HG03439 (cell line): ENCODE measurements around the gene COMMD8.
"Not testable (repeated sequence)": the region's sequence is repeated elsewhere in the genome, so short reads cannot be mapped to it uniquely, and the experiment has no call there.

Experiments used
- ATAC-seq: cut with Tn5 transposase; IDR thresholded peaks from one replicate; pipeline ENCODE4 v1.9.1; 2021; ENCODE audit warnings: mild to moderate bottlenecking, moderate library complexity; ENCODE audit not compliant: unreplicated experiment

Gene COMMD8

DNA sequence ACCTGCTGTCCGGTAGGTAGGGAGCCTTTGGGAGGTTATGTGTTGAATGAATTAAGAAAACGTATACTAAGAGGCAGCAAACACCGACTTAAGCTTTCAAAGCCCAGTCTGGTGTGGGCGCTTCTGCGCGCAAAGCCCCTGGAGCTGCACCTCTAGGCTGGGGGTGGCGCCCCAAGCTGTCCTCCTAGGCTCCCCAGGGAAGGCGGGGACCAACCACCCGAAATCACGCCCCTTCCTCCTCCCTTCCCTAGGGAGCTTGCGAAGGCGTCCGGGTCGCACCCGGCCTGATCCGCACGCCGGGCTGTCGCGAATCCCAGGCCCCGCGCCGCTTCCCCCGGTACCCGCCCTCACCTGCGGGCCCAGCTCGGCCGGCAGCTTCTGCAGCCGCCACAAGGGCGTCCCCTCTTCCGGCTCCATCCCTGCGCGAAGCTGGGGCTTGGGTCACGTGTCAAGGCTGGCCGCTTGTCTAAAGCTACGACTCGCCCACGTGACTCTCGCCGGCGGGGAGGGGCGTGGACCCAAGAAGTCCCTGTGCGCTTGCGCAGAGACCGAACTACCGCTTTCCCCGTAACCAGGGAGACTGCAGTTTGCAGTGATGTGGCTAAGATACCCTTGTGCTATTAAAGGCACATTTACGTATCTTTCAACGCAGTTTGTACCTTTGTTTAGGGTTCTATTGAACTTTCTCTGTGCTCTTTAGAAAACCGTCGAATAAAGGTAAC is at the start of gene COMMD8:
Gene COMMD8, minus strand, starts transcription at position 468 of the 722 bp plus-strand sequence. Its CDS starts 51 bp downstream, at position 417.
- ATAC-seq, result peak; percentile 94

DNA sequence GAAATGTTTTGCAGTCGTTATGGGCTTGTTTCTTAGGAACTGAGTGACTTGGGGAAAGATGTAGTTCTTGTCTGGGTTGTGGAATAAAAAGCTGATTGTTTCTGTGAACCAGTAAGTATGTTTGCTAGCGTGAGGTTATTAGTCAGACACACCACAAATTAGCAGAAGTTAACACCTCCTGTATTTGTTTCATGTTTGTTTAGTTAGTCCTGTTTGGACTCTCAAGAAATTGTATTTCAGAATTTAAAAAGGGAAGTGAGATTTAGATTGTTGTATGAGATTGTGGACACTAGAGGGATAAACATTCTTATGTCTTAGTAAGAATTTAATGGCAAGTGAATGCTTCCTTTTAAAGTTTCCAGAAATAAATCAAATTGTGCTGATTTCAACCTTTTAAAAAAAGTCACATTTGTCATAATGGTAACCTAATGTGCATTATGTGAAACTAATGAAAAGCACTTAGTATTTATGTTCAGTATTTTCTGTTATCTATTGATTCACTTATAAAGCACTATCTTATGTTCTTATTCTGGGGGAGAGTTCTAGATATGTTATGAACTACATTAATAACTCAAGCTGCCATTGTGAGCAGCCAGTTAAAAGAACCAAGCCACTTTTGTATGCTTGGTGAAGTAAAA is 47.1 kb upstream of the COMMD8 start:
- ATAC-seq, result peak; percentile 97

DNA sequence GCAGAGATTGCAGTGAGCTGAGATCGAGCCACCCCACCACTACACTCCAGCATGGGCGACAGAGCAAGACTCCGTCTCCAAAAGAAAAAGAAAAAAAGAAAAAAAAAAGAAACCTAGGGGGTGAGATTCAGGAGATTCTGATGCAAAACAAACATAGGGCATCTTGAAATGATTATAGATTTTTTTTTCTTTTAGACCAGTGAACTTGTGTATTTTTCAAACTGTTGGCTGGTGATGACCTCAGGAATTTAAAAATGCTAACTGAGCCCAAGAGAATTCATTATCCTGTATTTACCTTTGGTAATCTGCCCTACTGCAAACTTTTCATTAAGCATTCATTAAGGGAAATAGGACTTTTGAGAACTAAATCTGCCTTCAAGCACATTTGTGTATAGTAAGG is 42.2 kb upstream of the COMMD8 start:
- ATAC-seq, result no peak

DNA sequence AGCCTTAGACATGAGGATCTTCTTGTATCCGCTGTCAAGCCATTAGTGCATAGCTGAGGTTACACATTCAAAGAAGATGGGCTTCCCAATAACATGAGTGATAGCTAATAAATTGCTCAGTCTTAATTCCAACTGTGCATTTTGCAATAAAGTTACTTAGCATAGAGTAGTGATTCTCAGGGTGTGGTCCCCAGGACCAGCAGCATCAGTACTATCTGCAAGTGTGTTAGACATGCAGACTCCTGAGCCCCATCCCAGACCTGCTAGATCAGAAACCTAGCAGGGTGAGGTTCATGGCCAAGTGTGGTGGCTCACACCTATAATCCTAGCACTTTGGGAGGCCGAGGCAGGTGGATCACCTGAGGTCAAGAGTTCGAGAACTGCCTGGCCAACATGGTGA is 41.6 kb upstream of the COMMD8 start:
- ATAC-seq, result no peak

DNA sequence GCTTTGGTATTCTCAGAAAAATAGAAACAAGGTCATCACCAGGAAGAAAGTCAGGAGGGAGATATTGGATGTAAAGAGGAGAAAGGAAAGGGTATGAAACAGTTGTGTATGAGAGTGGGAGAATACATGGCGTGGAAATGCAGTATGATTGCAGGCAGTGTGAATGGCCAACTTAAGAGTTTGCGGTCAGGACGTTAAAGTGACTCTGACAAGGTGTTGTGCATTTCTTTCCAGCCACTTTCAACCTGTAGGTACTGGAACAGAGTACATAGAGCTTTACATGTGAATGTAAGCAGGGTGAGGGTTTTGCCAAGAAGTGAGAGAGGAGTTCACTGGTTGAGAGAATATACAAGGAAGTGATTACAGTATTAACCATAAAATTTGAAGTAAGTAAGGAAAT is 37.3 kb upstream of the COMMD8 start:
- ATAC-seq, result no peak

DNA sequence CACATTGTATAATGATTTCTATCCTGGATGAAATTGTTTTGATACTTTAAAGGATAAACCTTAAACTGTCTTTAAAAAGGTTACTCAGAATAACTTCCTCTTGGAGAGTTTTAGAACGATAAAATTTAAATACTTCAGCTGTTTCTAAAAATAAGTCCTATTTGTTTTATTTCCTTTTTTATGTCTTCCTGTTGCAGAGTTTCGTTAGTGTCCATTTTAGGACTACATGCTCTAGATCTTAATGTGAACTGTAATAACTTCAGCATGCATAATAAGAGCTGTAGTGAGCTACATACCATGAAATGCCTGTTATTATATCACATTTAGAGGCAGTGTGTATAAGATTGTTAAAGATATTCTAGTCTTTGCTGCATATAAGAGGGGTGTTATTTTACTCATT is 36.2 kb upstream of the COMMD8 start:
- no peak for ATAC-seq

DNA sequence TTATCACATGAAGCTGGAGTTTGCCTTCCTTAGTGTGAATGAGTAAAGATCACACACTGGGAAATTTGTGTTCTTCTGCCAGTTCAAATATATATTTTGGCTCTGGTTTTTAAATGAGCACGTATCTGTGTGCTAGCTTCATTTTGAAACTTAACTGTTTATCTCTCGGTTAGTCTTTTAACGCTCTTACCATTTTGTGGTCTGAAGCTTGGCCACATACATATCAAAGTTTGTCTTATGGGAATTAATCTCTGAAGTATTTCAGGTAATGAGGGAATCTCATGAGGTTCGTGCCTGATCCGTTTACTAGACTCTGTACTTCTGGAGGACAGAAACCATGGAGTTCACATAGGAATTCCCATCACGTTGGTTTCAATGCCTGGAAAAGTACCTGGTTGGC is 35.4 kb upstream of the COMMD8 start:
- no peak for ATAC-seq

DNA sequence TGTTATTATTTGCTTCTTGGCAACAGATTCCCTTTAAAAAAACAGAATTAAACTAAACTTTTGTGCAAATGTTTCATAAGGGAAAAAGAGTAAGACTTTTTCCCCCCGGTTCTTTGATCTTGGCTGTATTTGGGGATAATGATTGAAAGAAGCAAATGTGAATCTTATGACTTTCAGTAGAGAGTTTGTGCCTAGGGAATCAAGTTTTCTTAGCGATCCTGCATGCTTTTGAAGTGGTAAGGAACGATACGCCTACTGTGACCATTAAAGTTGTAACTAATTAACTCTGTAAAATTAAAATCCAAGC is 30.6 kb upstream of the COMMD8 start:
- no peak for ATAC-seq

DNA sequence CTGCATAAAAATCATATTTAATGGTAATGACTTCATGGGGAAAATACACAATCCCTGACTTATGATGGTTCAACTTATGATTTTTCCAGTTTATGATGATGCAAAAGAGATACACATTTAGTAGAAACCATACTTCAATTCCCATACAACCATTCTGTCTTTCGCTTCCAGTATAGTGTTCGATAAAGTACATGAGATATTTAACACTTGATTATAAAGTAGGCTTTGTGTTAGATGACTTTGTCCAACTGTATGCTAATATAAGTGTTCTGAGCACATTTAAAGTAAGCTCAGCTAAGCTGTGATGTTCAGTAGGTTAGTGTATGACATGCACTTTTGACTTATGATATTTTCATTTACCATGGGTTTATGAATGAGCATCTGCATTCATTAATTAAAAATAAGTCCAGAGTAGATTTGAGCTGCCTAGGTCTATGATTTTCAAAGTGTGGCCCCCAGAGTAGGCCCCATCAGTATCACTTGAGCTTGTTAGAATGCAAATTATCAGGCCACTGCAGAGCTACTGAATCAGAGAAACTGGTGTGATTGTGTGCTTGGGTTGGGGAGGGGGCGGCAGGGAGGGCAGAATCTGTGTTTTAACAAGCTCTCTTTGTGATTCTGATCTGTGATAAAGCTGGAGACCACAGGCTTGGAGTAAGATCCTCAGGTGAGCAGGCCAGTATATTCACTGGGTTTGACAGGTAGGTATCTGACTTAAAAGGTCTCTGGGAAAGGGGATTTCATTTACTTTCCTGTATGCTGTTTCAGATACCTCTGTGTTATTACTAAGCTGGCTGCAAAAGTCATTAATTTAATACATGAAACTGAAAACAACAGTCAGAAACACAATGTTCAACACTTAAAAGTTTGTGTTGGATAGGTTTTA is 30.0 kb upstream of the COMMD8 start:
- peak; percentile 40 for ATAC-seq

DNA sequence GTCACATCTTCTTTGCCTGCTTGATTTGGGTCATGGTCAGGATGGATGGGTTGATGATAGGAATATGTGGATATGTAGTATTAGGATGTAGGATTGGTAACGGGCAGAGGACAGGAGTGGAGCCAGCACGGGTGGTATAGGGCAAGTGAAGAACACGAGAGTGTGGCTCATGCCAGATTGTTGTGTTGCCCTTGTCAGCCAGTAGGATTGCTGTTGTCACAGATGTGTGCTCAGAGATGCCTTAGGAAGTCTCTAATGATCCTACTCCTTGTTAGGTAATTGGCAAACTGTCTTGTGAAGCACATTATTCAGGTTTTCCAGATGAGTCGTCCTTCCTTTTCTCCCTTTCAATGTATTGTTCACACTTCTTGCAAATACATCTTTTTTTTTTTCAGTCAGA is 27.0 kb upstream of the COMMD8 start:
- peak; percentile 75 for ATAC-seq

DNA sequence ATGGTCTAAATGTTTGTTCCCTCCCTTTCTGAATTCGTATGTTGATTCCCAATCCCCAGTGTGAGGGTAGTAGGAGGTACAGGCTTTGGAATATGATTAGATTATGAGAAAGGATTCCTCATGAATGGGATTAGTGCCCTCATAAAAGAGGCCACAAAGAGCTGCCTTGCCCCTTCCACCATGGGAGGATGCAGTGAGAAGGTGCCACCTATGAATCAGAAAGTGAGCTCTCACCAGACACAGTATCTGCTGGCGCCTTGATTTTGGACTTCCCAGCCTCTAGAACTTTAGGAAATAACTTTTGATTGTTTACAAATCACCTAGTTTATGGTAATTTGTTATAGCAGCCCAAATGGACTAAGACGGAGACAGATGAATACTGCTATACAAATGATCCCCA is 25.2 kb upstream of the COMMD8 start:
- ATAC-seq, result no peak

DNA sequence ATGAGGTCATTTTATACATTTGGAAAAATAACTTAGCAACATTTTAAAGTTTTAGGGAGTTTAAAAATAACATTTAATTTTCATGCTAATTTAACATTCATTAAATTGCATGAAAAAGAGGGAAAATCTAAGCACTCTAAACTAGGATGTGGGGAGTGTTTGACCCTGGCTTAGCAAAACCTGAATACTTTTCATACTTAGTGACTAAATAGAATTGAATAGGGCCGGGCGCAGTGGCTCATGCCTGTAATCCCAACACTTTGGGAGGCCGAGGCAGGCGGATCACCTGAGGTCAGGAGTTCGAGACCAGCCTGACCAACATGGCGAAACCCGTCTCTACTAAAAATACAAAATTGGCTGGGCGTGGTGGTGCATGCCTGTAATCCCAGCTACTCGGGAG is 23.2 kb upstream of the COMMD8 start:
- ATAC-seq, result not testable (repeated sequence)

DNA sequence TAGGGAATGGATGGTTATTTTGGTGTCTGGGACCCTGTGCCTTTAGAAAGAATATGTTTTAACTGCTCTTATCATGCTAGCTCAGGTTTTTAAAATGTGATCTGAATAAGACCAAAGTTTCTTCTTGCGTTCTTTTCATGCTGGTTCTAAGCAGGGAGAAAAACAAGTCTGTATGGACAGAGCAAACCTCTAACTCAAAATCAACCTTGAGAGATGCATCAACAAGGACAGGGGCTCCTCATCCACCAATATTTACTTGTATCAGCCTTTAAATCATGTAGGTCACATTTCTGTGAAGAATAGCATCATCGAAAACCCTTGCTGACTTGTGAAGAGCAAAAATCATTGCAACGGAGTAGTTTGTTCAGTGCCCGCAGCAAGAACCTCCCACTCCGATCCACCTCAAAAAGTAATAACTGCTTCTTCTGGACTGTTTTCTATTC is 22.8 kb upstream of the COMMD8 start:
- ATAC-seq, result no peak

DNA sequence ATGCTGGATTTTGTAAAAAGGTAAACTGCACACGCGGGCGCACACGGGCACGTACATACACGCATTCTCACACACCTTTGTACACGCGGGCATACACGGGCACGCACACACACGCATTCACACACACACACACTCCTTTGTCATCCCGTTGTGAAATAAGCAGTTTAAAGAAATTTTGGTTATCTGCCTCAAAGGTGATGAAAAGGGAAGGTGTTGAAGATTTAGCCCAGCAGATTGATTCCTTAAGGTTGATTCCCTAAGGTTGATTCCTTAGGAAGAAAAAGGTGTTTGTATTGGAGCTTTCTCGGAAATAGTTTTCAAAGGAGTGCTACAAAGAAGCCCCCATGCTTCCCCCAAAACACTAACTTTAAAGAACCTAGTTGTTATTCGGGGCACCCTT is 22.3 kb upstream of the COMMD8 start:
- ATAC-seq, result no peak

DNA sequence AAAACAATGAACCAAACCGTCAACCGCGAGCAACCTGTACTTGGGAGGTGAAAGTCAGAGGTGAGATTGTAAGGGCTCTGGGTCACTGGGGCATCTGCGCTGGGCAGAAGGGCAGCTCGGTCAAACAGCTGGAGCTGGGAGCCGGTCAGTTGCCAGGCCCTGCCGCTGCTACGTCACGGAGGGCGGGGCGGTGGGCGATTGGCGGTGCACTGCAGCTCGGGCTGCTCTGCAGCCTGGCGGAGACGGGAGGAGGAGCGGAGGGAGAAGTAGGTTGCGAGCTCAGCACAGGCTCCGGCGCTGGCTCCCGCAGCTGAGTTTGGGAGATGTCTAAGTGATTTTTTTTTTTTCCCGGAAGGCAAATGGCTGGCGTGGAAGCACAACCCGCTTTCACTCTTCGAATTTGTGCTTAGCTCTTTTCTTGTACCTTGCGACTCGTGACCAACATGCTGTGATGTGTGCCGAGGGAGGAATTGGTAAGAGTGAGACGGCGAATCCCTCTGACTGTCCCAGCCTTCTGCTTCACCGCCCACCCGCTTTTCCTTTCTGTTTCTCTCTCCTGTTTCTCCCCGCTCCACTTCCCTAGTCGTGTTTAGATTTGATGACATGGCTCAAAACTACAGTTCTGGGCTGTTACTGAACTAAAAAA is 21.7 kb upstream of the COMMD8 start, which contains the start of gene ATP10D:
Gene ATP10D, plus strand, starts transcription at position 229 of the 646 bp plus-strand sequence. CDS start 27,266 bp downstream, outside the sequence.
- peak; percentile 95 for ATAC-seq

DNA sequence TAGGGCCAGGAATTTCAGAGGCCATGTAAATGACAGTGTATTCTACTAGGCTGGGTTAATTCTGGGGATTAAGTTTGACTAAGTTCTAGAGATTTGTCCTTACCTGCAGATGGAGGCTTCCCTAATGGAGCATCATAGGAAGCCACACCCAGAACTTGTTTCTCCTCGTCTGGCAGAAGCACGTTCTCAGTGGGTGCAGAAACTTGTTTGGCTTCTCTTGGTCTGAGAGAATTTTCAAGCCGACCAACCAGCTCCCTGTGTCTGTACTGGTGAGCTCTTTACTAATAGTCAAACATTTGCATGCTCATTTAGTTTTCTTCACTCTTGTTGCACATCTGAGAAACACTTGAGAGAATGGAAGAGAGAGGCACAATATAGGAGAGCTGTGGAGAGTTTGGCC is 20.7 kb upstream of the COMMD8 start:
- peak; percentile 38 for ATAC-seq

DNA sequence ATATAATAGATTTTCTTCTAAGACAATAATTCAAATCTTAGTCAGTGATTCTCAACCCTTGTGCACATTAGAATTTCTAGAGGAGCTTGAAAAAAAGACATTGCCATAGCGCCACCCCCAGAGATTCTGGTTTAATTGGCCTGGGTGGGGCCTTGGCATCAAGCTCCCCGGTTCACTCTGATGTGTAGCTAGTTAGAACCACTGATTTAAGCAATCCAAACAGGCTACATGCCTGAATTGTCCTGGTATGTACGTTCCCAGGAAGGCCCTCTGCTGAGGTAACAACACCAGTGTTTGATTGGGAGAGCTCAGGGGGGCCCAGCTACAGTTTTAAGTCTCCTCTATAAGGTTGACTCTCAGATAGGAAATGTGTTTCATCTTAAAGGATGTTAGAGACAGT is 20.2 kb upstream of the COMMD8 start:
- ATAC-seq, result peak; percentile 0

DNA sequence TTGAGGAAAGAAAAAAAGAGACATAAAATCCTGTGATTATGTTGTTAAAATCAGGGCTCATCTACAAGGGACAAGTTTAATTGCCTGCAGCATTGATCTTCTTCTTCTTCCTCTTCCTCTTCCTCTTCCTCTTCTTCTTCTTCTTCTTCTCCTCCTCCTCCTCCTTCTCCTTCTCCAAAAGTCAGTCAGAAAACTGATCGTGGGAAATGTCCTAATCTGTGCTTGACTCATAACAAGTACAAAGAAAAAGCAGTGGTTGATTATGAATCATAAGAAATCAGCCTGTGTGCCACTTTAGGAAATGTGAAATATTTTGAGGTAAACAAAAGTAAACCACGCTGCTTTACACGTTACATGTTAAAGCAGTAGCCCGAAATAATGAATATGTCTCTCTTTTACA is 18.8 kb upstream of the COMMD8 start:
- ATAC-seq, result no peak

DNA sequence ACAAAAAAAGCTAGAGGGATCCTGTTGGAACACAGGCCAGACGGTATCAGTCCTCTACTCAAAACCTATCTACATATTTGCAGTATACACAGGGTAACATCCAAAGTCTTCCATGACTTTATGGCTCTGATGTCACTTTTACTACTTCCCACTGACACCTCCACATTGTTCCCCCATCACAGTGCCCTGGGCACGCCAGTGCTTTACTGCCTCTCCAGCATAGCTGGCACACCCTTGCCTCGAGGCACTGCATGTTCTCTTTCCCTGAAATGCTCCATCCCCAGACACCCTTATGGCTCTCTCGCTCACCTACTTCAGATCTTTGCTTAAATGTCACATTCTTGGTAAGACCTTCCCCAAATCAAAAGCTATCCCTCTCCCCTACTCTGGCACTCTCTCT is 15.3 kb upstream of the COMMD8 start:
- no peak for ATAC-seq

DNA sequence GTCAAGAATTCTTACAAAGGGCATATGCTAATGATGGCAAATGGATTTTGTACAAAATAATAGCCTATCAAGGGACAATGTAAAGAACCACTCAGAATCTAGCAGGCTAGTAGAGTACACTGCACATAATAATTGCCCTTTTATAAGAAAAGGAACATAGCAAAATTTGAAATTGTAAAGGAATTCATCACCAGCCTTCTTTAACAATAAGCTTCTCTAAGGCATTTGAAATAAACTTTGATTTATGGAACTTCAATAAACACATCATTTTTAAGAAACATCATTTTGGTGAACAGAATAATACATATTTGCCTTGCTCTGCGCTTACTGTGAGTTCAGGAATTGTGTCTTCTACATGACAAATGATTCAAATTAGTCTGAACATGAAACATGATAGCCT is 11.9 kb upstream of the COMMD8 start:
- ATAC-seq, result no peak

DNA sequence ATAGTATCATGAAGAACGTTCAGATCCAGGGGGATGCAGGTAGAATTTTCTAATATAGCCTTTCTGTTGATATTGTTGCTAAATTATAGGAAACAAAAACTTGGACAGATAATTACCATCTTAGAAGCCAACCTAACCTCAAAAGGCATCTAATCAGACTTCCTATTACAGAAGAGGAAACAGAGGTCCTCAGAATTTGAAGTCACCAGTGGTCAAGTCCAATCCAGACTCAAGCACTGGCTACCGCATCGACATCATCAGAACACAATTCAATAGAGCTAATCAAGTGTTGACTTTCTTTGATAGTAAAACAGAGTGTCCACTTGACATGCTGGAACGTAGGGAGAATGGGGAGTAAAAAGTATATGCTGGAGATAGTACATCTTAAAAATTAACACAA is 11.3 kb upstream of the COMMD8 start:
- ATAC-seq, result no peak
